Activated CD4-positive, CD25-positive, alpha-beta regulatory T cell (primary cell): Measurements from ENCODE around the gene RSPH6A.

Experiments used
- DNase-seq, 4 experiments: peaks; one replicate each; lab custom pipeline; 2025; lab: John Stamatoyannopoulos, UW

RSPH6A gene

DNA sequence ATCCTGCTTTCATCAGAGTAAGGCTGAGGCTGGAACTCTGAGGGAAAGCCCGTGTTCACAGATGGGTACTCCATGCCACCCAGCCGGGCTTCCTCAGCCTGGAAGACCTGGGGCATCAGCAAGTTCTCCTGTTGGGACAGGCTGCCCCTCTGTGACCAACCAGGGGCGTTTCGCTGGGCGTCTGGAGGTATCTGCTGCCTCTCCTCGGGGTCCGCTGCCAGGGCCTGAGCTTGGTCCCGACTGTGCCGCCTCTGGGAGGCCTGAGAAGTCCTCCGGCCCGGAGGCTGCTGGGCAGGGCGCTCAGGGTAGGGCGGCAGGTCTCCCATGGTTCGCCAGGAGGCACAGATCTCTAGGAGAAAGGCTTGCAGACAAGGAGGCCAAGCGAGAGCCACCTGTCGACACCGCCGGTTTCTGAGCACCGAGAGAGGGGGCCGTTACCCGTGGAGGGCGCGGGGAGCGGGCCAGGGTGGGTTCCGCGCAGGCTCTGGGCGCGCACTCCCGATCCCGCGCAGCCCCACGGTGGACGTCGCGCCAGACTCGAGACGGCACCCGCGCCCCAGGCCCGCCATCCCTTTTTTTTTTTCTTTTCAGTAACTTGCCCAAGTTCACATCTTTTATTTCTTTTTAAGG is at the start of gene RSPH6A:
TSS of gene RSPH6A (minus strand) at position 458 of the 630 bp plus-strand sequence. CDS start at position 326, 132 bp downstream.
- DNase-seq = no peak

DNA sequence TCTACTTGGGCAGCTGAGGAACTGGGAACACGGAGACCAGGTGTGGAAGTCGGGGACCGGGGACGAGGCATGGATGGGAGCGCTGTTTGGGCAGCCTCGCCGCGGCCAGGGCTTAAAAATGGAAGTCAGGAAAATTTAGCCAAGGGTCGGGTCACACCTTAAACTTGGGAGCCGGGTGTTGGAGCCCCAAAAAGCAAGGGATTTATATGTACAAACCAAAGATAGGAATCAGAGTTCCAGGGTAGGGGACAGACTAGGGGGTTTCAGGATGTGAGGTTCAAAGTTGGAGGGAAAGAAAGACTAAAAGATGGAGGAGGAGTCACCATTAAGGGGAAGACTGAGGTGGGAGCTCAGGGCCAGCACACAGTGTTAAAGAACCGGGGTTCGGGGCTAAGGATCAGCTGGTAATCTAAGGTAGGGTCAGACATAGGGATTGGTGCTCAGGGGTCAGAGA is 49.5 kb upstream of the RSPH6A start:
- no peak for DNase-seq

DNA sequence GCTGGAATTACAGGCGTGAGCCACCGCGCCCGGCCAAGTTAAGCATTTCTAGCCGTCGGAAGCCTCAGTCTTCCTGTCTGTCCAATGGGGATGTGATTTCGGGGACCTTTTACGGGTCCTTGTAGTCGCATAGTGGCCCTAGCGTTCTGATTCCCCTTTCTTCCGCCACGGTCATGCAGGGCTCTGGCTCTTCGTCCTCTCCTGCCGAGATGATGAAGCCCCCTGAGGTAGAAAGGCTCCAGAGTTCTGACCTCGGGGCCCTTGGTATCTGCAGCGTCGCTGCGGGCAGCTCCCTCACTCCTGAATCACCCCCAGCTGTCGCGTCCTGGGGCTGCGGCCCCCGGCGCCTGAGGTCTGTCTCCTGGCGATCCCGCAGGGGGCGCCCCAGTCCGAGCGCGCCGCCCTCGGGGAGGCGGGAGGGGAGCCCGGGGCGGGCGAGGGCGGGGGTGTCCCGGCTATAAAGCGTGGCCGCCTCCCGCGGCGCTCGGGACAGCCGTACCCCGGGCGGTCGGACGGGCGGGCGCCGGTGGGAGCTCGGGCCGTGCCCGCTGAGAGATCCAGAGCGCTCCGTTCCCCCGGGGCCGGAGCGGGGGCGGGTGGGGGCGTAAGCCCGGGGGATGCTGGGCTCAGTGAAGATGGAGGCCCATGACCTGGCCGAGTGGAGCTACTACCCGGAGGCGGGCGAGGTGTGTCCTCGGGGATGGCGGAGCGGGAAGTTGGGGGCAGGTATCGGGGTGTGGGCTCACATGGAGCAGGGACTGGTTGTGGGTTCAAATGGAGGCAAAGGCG is 48.9 kb upstream of the RSPH6A start, which contains the start of gene FOXA3:
TSS of gene FOXA3 (plus strand) at position 487 of the 789 bp plus-strand sequence. CDS start at position 618, 131 bp downstream.
- DNase-seq = peak in 3 of 4 experiments; percentile 19 to 27 (median 20)

DNA sequence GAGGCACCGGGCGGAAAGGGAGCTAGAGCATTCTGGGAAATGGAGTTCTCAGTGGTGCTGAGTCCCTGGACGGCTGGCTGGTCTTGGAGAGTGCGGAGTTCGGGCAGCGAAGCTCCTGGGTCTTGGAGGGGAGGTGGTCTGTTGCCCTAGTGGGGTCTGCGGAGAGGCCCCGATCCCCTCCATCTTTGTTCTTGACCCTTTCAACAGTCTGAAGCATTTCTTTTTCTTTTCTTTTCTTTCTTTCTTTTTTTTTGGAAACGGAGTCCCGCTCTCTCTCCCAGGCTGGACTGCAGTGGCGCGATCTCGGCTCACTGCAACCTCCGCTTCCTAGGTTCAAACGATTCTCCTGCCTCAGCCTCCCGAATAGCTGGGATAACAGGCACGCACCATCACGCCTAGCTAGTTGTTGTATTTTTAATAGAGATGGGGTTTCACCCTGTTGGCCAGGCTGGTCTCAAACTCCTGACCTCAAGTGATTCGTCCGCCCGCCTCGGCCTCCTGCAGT is 48.3 kb upstream of the RSPH6A start:
- no peak for DNase-seq

DNA sequence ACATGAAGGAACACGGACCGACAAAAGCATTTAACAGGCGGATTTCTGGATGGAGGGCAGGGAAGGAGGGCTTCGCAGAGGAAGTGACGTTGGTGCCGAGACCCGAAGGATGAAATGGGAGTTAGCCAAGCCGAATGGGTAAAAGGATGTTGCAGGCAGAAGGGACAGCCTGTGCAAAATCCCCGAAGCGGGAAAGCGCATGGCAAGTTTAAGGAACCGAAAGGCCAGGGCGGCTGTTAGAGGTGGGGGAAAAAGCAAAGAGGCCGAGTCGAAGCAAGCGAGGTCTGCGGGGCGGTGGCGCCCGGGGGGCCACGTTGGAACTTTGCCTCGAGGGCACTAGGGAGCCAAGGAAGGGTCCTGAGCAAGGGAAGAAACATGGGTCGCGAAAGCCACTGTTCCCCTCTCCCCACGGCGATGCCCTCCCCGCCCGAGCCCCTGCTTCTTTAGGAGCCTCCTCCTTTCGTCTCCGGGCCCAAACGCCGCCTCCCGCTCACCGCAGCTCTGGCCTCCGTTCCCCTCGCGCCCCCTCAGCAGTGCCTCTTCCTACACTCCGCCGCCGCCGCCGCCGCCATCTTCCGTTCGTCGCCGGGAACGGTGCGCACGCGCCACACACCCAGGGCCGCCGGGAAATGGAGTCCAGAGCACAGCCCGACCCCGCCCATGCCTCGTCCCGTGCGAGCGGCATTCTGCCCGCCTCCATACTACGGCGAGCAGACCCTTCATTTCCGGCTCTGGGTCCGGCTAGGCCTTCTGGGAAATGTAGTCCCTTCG is 47.6 kb upstream of the RSPH6A start, which contains the start of gene SYMPK:
TSS of gene SYMPK (minus strand) at position 584 of the 771 bp plus-strand sequence. CDS start 8,652 bp downstream, outside the sequence.
- peak; percentile 93 to 98 (median 94) for DNase-seq

DNA sequence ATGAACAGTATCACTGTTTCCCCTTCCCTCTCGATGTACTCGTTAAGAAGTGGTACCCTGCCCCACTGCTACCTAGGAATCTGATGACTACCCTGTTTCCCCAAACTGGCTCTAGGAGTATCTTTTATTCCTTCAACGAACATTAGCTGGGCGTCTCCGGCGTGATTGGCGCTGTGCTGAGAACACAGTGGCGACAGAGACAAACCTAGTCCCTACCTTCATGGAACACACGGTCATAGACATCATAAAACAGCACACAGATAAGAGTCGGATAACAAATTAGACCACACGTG is 47.1 kb upstream of the RSPH6A start:
- DNase-seq = no peak

DNA sequence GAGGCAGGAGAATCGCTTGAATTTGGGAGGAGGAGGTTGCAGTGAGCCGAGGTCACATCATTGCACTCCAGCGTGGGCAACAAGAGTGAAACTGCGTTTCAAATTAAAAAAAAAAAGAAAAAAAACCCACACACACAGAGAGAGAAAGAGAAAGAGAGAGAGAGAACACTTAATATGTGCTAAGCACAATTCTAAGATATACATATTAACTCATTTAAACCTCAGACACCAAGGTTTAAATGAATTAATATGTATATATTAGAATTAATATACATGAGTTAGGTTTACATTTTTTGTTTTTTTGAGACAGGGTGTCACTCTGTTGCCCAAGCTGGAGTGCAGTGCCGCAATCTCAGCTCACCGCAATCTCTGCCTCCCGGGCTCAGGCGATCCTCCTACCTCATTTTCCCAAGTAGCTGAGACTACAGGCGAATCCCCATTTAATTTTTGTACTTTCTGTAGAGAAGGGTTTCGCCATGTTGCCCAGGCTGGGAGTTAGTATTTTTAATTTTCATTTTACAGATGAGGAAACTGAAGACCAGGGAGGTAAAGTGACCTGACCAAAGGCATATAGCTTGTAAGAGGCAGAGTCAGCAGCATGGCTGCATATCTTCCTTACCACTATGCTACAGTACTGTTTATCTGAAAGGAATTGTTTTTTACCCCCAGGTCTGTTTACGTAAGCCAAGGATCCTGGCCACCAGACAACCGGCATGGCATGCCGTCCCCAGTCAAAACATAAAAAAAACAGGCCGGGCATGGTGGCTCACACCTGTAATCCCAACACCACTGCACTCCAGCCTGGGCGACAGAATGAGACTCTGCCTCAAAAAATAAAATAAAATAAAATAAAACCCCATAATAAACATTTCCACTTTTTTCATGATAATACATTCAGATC is 45.5 kb upstream of the RSPH6A start:
- DNase-seq = no peak

DNA sequence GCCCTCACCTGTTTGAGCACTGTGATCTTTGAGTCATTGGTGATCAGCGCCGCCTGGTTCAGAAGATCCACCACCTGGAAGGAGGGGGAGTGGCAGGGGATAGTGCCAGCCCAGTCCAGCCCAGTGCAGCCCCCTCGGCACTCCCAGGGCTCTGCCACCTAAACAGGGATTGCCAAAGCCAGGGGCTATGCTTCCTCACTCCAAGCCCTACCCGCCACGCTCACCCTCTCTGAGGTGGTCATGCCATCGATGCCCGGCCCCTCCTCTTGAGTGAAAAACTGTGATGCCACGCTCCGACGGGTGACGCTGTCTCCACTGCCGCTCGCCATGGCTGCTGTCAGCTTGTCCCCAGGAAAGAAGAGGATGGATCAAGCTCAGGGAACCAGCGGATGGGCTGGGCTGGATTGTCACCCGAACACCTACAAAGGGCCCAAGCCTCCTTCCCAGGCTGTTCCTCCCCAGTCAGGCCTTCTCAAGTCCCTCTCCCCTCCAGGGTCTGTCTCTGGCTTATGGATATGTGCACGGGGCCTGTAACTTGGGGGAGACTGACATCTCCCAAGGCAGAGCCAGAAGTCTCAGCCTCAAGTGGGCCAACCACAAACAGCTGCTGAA is 39.2 kb upstream of the RSPH6A start:
- DNase-seq = no peak

DNA sequence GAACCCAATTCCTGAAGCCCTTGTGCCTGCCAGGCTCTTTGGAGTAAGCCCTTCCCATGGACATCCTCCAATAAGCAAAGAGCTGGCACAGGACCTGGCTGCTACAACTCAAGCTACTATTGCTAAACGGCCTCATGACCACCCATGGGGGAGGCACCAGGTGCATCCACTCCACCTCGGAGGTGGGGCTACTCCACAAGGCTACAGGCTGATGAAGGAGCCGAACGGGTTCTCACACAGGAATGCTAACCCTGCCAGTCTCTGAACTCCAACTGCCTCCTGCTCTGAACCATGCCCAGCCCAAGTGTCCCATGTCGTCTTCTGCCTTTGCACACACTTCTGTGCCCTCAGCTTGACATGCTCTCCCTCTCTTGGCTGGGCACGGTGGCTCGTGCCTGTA is 37.9 kb upstream of the RSPH6A start:
- no peak for DNase-seq

DNA sequence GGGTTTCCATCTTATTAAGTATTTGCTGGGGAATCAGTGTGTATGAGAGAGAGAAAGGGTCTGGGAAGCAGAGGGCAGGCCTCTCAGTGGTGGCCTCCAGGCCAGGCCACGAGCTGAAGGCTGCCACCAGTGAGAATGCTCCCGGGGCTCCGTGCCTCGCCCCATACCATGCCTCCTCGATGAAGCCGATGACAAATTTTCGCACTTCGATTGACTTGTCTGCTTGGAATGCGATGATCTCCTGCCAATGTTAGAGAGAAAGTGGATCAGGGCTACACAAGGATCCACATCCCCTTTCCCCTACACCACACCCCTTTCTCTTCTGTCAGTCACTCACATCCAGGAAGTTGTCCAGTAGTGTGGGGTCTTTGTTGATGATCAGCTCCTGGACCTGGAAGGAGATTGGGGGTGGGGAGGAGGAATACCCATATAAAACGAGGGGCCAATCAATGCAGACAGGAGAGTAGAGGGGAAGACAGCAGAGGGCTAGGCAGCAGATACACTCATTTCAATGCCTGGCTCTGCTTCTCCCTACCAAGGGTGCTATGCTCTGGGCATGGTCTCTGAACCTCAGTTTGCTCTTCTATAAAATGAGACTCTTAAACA is 37.1 kb upstream of the RSPH6A start:
- DNase-seq = no peak

DNA sequence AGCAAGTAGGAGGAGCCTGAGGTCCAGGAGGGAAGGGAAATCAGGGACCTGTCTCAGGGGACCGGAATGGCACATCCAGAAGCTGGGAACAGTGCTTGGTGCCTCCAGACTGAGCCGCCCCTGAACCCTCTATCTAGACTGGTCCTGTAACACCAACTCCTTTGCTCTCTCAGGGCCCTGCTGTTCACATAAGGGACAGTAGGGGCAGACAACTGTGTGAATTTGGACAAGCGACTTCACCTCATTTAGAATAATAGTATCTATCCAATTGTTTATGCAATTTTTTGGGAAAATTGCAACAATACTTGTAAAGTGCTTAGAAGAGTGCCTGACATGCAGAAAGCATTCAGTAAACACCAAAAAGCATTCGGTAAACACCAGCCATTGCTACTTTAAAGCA is 33.8 kb upstream of the RSPH6A start:
- no peak for DNase-seq

DNA sequence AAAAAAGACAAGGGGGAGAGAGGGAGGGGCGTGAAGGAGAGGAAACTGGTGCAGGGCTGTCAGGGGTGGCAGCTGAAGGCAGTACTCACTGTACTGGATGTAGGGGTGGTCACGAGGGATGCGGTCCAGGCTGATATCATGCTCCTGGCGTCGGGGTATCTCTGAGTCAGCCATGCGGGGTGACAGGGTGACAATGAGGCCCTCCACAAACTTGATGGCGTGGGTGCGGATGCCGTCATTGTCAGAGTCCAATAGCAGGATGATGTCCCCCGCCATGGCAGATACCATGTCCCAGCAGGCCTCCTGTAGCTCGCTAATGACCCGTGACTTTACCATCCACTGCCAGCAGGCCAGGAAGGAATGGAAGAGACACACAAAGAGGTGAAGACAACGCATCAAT is 32.6 kb upstream of the RSPH6A start:
- no peak for DNase-seq

DNA sequence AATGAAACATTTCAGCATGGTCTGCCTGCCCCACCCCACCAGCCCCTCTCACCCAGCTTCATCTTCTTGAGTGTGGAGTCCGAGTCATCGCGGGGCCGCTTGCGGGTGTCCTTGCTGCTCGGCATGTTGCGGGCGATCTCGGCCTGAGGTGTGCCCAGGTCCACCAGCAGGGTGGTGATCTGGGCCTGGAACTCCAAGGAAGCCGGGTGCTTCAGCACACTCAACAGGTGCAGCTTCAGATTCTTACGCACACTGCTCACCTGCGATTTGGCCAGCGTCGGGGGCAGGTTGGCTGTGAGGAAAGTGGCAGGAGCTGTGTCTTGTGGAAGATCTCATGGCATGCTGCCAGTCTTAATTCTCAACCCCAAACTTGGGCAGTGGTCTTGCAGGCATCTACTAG is 27.1 kb upstream of the RSPH6A start:
- no peak for DNase-seq

DNA sequence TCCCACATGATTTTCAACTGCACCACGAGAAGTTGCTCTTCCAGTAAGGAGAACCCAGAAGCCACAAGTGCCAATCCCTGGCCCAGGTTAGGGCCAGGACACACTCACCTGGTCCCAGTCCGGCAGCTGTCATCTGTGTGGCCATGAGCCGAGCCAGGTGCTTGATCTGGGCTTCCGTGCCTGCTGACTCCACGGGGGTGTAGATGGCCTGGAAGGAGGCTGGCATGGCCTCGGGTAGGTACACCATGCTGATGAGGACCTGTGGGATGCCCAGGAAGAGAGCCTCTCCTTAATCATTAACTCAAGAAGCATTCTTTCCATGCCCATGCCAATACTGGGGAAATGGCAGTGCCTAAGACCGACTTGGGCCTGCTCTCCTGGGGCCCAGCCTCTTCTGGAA is 19.9 kb upstream of the RSPH6A start:
- no peak for DNase-seq

DNA sequence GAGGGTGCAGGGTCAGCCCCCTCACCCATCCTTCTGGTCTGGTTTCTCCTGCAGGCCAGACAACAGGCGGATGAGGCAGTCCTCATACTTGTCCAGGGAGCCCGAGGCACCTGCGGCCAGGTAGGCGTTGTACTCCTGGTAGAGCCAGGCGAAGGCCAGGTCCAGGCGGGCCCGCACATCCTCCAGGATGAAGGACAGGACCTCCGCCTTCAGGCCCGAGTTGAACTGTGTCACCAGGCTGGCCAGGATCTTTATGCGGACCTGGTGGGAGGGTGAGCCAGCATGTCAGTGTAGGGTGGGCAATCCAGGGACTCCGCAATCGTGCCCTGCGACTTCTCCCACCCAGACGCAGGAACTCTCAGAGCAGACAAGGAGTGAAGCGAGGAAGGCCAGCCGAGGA is 13.8 kb upstream of the RSPH6A start:
- DNase-seq = no peak

DNA sequence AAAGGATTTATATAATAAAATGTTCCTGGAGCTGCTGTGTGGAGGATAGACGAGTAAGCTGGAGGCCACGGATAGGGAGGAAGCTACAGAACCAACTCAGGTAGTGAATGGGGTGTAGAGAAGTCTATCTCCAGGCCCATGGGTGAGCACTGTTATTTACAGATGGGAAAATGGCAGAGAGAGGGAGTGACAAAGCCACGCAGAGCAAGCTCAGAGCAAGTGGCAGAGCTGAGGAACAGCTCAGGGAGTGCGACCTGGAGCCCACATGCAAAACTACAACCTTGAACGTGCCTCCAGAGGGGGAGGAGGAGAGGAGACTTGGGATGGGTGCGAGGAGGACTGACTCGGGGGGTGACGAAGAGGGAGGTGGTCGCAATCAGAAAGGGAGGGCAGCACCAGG is 13.4 kb upstream of the RSPH6A start:
- no peak for DNase-seq

DNA sequence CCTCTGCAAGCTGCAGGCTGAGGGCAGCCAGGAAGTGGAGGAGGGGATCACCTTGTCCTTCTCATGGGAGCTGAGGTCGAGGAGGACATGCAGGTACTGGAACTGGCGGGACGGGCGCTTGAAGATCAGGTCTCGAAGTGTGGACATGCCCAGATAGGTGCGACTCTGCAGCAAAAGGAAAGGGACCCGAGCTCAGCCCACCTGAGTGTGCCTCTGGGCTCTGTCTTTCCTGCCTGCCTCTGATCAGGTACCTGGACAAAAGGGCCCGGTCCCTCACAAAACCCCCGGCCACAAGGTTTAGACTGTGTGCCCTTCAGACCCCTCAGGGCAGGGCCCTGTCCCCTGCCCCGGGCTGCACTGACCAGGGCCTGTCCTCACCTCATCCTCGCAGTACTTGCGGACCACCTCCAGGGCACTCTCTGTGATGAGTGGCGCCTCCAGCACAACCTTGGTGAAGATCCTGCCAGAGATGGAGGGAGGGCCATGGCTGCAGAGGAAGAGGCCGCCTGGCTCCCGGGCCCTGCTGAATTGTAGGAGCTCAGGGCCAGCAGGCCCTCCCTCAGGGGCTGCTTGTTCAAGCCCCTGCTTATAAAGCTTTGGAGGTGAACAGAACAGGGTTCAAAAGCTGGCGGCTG is 12.5 kb upstream of the RSPH6A start:
- no peak for DNase-seq

DNA sequence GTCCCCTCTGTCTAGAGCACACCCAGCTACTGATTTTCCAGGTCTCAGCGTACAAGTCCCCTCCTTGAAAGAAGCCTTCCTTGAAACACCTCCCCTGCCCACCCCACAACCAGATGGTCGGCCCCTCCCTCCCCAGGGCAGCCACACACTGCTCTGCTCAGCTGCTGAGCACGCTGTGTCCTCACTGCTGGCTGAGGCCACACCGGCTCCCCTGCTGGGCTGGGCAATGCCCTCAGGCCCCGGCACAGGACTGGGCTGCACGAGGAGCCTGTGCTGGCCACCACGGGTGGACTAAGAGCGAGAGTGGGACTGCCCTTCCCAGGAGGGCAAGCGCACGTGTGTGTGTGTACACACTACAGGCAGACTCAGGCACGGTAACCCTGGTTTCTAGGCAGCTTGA is 11.8 kb upstream of the RSPH6A start:
- DNase-seq = no peak

DNA sequence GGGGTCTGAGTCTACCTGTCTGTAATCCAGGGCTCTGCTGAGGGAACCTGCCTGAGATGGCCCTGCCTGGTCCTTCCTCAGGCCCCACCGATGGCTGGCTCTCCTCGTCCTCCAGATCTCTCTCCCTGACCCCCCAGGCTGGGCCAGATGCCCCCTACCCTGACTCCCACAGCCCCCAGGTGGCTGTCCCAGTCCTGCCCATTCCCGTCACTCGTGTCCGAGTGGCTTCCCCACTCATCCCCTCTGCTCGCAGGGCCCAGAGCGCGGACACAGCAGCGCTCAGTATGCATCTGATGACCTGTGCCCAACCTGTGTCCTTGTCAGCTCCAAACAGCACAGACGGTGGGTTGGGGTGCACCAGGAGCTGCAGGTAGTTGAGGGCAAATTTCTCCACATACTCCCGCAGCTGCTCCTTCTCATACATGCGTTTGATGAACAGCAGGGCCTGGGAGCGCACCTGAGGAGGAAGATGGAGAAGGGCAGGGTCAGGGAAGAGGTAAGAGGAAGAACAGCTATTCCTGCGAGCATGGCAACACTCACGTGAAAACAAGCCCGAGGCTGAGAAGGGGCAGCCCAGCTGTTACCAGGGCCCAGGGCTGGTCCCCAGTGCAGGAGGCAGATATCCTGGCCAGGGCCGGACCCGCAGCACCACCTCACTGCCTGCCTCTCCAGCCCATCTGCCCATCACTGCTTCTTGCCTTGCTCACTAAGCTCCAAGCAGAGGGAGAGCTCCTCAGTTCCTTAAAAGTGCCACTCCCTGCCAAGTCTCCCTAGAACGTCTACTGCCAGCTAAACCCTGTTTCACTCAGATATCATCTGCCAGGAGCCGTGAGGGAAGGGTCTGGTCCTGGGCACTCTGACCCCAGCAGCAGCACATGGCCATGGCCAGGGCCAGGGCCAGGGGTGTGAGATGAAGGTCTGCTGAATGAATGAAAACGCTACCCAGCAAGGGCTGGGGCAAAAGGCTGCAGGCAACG is 11.1 kb upstream of the RSPH6A start:
- DNase-seq = no peak
